Endothelial cell of umbilical vein (primary cell): ENCODE measurements around the gene SUPT3H. TPM values are rescaled to one million over a fixed set of nuclear protein-coding genes. Genes with fewer than 3 reads are reported as not detected.

Source experiments
- BruUV-seq: library from RNA; stranded (reverse); fragments of 400-500 nt; replicated peaks from 2 replicates; lab custom pipeline; 2021; lab: Mats Ljungman, UMichigan
- CTCF ChIA-PET: fragments of 300-600, 350-600 bp; sonication (Branson Sonifier 250); formaldehyde crosslinking; loops from one replicate; lab custom pipeline; 2021; ENCODE audit warnings: antibody characterized with exemption, inconsistent platforms; lab: Charles Lee
- POLR2A ChIA-PET: fragments of 300-600, 350-600 bp; sonication (Branson Sonifier 250); formaldehyde crosslinking; loops from one replicate; lab custom pipeline; 2021; ENCODE audit warnings: antibody characterized with exemption, inconsistent platforms; lab: Charles Lee
- DNase-seq: peaks from one replicate; pipeline ENCODE4 v3.0.0-alpha.2; 2011; ENCODE audit warnings: low read depth, low spot score
- FAIRE-seq: peaks from 2 replicates; lab custom pipeline; 2011; peaks lifted over from hg19 to GRCh38; lab: Jason Lieb, UNC
- H2AFZ ChIP-seq: 2 replicates; pipeline ENCODE4 v1.6.0; 2012; ENCODE audit warnings: low read depth, low read length, control low read depth, inconsistent platforms
- H3K27ac ChIP-seq: 2 replicates; pipeline ENCODE4 v1.5.1; 2011; ENCODE audit warnings: low read depth, mild to moderate bottlenecking, control low read depth, low read length, moderate library complexity; ENCODE audit not compliant: insufficient read depth
- H3K27me3 ChIP-seq, 2 experiments: 2 replicates each; pipeline versions ENCODE4 v1.6.0 to v1.6.1; 2011; ENCODE audit warnings: low read length in 2 of 2, mixed read lengths in 1 of 2; ENCODE audit not compliant: control insufficient read depth in 2 of 2, insufficient read depth in 2 of 2
- H3K36me3 ChIP-seq, 2 experiments: 2 replicates in 1 of 2; 3 replicates in 1 of 2; pipeline ENCODE4 v1.5.1; 2011; ENCODE audit warnings: low read length in 2 of 2, mild to moderate bottlenecking in 1 of 2, moderate library complexity in 1 of 2; ENCODE audit not compliant: control insufficient read depth in 2 of 2, insufficient read depth in 2 of 2; ENCODE audit errors: extremely low read depth in 1 of 2
- H3K4me1 ChIP-seq: 3 replicates; pipeline ENCODE4 v1.5.1; 2011; ENCODE audit warnings: mild to moderate bottlenecking, low read length; ENCODE audit not compliant: control insufficient read depth, insufficient read depth; ENCODE audit errors: extremely low read depth
- H3K4me2 ChIP-seq: 2 replicates; pipeline ENCODE4 v1.6.1; 2011; ENCODE audit warnings: low read length, control low read depth, mixed read lengths; ENCODE audit not compliant: insufficient read depth
- H3K4me3 ChIP-seq, 3 experiments: fragments of 200-600 bp in 1 of 3; sonication (generic), shearing (Covaris generic) in 1 of 3; replicated peaks in 1 of 3; 2 replicates each; pipeline ENCODE4 v1.5.1; 2011 to 2016; ENCODE audit warnings: control low read depth in 3 of 3, low read length in 3 of 3, mild to moderate bottlenecking in 2 of 3, inconsistent platforms in 1 of 3, low read depth in 1 of 3, moderate library complexity in 1 of 3; ENCODE audit not compliant: insufficient read depth in 1 of 3
- H3K79me2 ChIP-seq: 2 replicates; pipeline ENCODE4 v1.6.0; 2012; ENCODE audit warnings: low read length, inconsistent platforms; ENCODE audit not compliant: control insufficient read depth, insufficient read depth
- H3K9ac ChIP-seq: replicated peaks from 2 replicates; pipeline ENCODE3; 2011; ENCODE audit warnings: low read length, control low read depth; ENCODE audit not compliant: insufficient read depth; ENCODE audit errors: extremely low read depth
- H3K9me1 ChIP-seq: replicated peaks from 3 replicates; pipeline ENCODE4 v1.6.0; 2011; ENCODE audit warnings: mild to moderate bottlenecking, low read length; ENCODE audit not compliant: control insufficient read depth, insufficient read depth; ENCODE audit errors: extremely low read depth
- H3K9me3 ChIP-seq: replicated peaks from 2 replicates; pipeline ENCODE4 v1.5.1; 2012; ENCODE audit warnings: low read length, inconsistent platforms; ENCODE audit not compliant: control insufficient read depth, insufficient read depth
- H4K20me1 ChIP-seq: replicated peaks from 2 replicates; pipeline ENCODE3; 2011; ENCODE audit warnings: mild to moderate bottlenecking, low read length; ENCODE audit not compliant: control insufficient read depth, insufficient read depth; ENCODE audit errors: extremely low read depth
- EZH2 ChIP-seq: IDR thresholded peaks from 2 replicates; pipeline ENCODE4 v1.6.1; 2012; ENCODE audit warnings: borderline replicate concordance, low read depth, mild to moderate bottlenecking, moderate library complexity, low read length, inconsistent platforms; ENCODE audit not compliant: severe bottlenecking
- FOS ChIP-seq: IDR thresholded peaks from 2 replicates; pipeline ENCODE4 v1.6.1; 2011; ENCODE audit warnings: mild to moderate bottlenecking, low read length, moderate library complexity, borderline replicate concordance; ENCODE audit not compliant: insufficient read depth
- GATA2 ChIP-seq: IDR thresholded peaks from 2 replicates; pipeline ENCODE4 v1.7.0; 2011; ENCODE audit warnings: low read depth, mild to moderate bottlenecking, moderate library complexity, mixed read lengths, low read length; ENCODE audit not compliant: insufficient read length, insufficient read depth
- JUN ChIP-seq: IDR thresholded peaks from 2 replicates; pipeline ENCODE4 v1.6.1; 2011; ENCODE audit warnings: borderline replicate concordance, low read depth; ENCODE audit not compliant: insufficient read length, insufficient read depth
- MYC ChIP-seq: IDR thresholded peaks from one replicate; pipeline ENCODE4 v1.6.1; 2011; ENCODE audit warnings: mild to moderate bottlenecking, low read depth, low read length
- POLR2A ChIP-seq: IDR thresholded peaks from 2 replicates; pipeline ENCODE4 v1.6.1; 2012; ENCODE audit warnings: low read depth, mild to moderate bottlenecking, control low read depth, low read length
- POLR2AphosphoS5 ChIP-seq: IDR thresholded peaks from 2 replicates; pipeline ENCODE4 v1.6.1; 2012; ENCODE audit warnings: low read depth, mild to moderate bottlenecking, control low read depth, low read length, moderate library complexity; ENCODE audit not compliant: insufficient read depth
- dilution Hi-C: fragments of 300-500 bp; cut with MboI; formaldehyde crosslinking; loops from one replicate; pipeline ENCODE4 v1.15.0; 2019; ENCODE audit warnings: low sequenced_read_pairs; ENCODE audit not compliant: extremely low pct_ligation_motif_present
- intact Hi-C: fragments of 100-400 bp; cut with micrococcal nuclease; formaldehyde crosslinking; loops from one replicate; pipeline ENCODE4 v1.10.0; 2022
- polyA plus RNA-seq, 4 experiments: library from polyadenylated mRNA; depleted of rRNA in 3 of 4; stranded (reverse) in 3 of 4; unstranded in 1 of 4; fragments of >200 nt; gene quantifications; 2 replicates each; pipeline versions ENCODE4 v1.2.1 to v1.2.3, GENCODE V29; 2011 to 2012; ENCODE audit warnings: missing spikeins in 1 of 4
- total RNA-seq: library from RNA; stranded (reverse); gene quantifications from 2 replicates; pipeline ENCODE4 v1.2.3, GENCODE V29; 2021
- TF ChIP-seq, protein P1 (sequence below), 2 donors: IDR thresholded peaks; 1 replicate in 1 of 2; 2 replicates in 1 of 2; pipeline ENCODE4 v1.5.1; 2011; ENCODE audit warnings: low read length in 2 of 2, mild to moderate bottlenecking in 2 of 2, moderate library complexity in 2 of 2, control low read depth in 1 of 2, inconsistent platforms in 1 of 2, low read depth in 1 of 2; ENCODE audit not compliant: insufficient read depth in 1 of 2; ENCODE audit errors: extremely low read depth in 1 of 2
- TF ChIP-seq, protein P2 (sequence below): IDR thresholded peaks from 2 replicates; pipeline ENCODE4 v1.6.1; 2011; ENCODE audit not compliant: insufficient read depth, insufficient read length

SUPT3H gene
- total and polyA plus RNA-seq, 2 donors (not counting 3 experiments of a cell fraction or from before 2014, with no cell fraction given), result 8.3 to 9.8 TPM

DNA sequence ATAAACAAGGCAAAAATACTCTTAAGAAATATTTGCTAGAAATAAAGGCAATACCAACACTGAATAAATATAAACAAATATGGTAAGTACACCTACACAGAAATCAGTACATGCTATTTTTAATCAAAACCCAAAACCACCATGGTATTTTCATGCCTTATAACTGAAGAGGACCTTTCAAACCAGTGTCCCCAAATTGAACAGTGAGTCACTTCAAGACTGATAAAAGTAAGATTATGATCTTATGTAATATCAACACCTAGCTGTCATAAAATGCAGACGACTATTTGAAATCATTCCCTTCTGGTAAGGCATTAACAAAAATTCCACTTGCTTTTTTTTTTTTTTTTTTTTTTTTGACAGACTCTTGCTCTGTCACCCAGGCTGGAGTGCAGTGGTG lies 206.4 kb downstream of the SUPT3H start:
- POLR2A ChIA-PET, result no interaction called here
- Histone ChIP-seq H3K9me1 (no peaks in the 10 kb centered on the region), H3K27ac (no peak overlapping the region), H2AFZ (no peak overlapping the region), H3K9me3 (no peaks in the 10 kb centered on the region), H3K4me3 (no peak overlapping the region), H3K4me2 (no peak overlapping the region), H3K9ac (no peak overlapping the region), H4K20me1 (no peaks in the 10 kb centered on the region), H3K4me1 (no peaks in the 10 kb centered on the region), H3K36me3 (no peaks in the 10 kb centered on the region), H3K27me3 (no peaks in the 10 kb centered on the region), H3K79me2 (no peaks in the 10 kb centered on the region)
- DNase-seq, result no peak
- no TSS peak for BruUV-seq
- dilution Hi-C loops, result no loop called here
- intact Hi-C loops, result no loop called here
- CTCF ChIA-PET, result no interaction called here
- no peak for FAIRE-seq
- TF ChIP-seq, protein P1, sequence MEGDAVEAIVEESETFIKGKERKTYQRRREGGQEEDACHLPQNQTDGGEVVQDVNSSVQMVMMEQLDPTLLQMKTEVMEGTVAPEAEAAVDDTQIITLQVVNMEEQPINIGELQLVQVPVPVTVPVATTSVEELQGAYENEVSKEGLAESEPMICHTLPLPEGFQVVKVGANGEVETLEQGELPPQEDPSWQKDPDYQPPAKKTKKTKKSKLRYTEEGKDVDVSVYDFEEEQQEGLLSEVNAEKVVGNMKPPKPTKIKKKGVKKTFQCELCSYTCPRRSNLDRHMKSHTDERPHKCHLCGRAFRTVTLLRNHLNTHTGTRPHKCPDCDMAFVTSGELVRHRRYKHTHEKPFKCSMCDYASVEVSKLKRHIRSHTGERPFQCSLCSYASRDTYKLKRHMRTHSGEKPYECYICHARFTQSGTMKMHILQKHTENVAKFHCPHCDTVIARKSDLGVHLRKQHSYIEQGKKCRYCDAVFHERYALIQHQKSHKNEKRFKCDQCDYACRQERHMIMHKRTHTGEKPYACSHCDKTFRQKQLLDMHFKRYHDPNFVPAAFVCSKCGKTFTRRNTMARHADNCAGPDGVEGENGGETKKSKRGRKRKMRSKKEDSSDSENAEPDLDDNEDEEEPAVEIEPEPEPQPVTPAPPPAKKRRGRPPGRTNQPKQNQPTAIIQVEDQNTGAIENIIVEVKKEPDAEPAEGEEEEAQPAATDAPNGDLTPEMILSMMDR (IDR thresholded peaks at IDR 0.05; ENCODE audit: extremely low read depth in 1 of 2, insufficient read depth in 1 of 2, low read depth in 1 of 2, low read length in 2 of 2), result no peak
- no peak for TF ChIP-seq POLR2AphosphoS5

DNA sequence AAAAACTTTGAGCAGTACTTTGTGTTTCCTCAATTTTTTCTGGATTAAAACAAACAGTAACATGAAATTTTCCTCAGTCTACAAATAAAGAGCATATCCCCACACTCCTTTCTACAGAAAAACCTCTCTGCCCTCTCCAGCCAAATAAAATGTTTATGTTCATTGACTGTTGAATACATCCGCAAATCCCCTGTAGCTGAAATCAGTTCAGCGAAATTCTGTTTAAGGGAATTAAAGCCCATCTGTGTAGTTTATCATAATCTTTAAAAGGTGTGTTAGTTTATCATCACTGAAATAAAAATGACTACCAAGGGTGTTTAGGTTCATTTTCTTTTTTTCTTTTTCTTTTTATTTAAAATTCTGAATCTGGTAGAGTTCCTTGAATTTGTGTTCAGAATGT lies 207.4 kb downstream of the SUPT3H start:
- TF ChIP-seq POLR2A (no peak), FOS (no peak), MYC (no peak), POLR2AphosphoS5 (no peak), EZH2 (no peak), JUN (no peak), GATA2 (no peak)
- TF ChIP-seq, protein P1 (IDR thresholded peaks at IDR 0.05; ENCODE audit: extremely low read depth in 1 of 2, insufficient read depth in 1 of 2, low read depth in 1 of 2, low read length in 2 of 2), result no peak
- TF ChIP-seq, protein P2, sequence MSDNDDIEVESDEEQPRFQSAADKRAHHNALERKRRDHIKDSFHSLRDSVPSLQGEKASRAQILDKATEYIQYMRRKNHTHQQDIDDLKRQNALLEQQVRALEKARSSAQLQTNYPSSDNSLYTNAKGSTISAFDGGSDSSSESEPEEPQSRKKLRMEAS, result no peak
- POLR2A ChIA-PET, result no interaction called here
- dilution Hi-C loops, result no loop called here

More for the DNA sequence above, 207.4 kb downstream of the SUPT3H start:
- no peaks in the 10 kb centered on the region for H3K27me3 ChIP-seq
- H3K79me2 ChIP-seq, result no peaks in the 10 kb centered on the region
- CTCF ChIA-PET, result interaction anchor here (1.3 kb wide), 1 partner anchor 28 kb away, joined by 3 read pairs; no protein-coding TSS in a partner anchor
- FAIRE-seq (no peak), DNase-seq (no peak)
- H4K20me1 ChIP-seq, result no peaks in the 10 kb centered on the region
- BruUV-seq, result no TSS peak
- no peak overlapping the region for H3K9ac ChIP-seq
- H2AFZ ChIP-seq, result no peak overlapping the region
- intact Hi-C loops, result no loop called here
- no peaks in the 10 kb centered on the region for H3K9me1 ChIP-seq
- H3K36me3 ChIP-seq, result no peaks in the 10 kb centered on the region
- no peaks in the 10 kb centered on the region for H3K9me3 ChIP-seq
- no peak overlapping the region for H3K4me3 ChIP-seq
- H3K4me1 ChIP-seq, result no peaks in the 10 kb centered on the region
- H3K4me2 ChIP-seq, result no peak overlapping the region
- H3K27ac ChIP-seq, result no peak overlapping the region
